Keratinocyte (primary cell): ENCODE results near the gene ELOVL5.

Experiments used
- EZH2 ChIP-seq: IDR thresholded peaks from one replicate; pipeline ENCODE4 v1.6.1; 2012; ENCODE audit warnings: inconsistent platforms, mild to moderate bottlenecking, low read length, moderate library complexity
- TF ChIP-seq, protein P1 (sequence below), 3 experiments: IDR thresholded peaks in 1 of 3; conservative IDR thresholded peaks in 1 of 3; optimal IDR thresholded peaks in 1 of 3; 2 replicates in 2 of 3; 3 replicates in 1 of 3; pipeline versions ENCODE3 to v1.5.1; 2011; ENCODE audit warnings: low read length in 3 of 3, mild to moderate bottlenecking in 3 of 3, moderate library complexity in 2 of 3, control low read depth in 1 of 3, inconsistent platforms in 1 of 3; ENCODE audit not compliant: insufficient read depth in 2 of 3; ENCODE audit errors: extremely low read depth in 1 of 3

DNA sequence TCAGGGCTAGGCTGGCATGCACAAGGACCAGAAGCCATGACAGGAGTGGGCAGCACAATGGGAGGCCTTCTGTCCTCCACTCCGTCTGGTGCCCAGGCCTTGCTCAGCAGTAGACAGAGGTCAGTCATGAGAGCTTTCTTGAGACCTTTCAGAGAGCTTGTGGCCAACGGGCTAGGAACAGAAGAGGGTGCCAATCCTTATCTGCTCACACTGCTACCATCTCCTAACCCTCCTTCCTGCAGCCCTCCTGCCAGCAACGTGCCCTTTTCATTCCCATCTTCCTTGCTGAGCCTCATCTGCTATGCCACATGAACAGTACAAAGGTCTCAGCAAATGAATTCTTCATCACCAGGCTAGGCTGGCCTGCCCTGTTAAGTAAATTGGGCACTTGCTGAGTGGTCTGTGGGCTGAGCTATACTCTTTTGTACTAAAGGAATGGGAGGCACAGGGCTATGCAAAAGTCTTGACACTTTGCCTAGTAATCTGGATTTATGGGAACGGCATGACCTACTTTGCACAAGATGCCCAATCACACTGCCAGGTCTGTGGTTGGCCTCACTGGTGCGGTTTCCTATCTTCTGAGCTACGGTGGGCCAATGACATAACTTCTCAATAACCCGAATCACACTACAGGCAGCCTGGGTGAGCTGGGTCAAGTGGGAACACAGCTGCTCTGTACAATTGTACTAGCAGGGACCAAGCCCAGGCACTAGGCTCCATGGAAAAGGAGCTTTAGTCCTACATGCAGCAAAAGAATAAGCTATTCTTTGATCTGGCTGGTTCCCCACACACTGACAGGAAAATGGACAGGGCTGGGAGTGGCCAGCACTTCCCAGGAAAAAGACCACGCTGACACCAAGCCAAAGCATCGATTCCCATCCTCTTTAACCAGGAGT, 47.8 kb downstream of the ELOVL5 start:
- TF ChIP-seq, protein P1, sequence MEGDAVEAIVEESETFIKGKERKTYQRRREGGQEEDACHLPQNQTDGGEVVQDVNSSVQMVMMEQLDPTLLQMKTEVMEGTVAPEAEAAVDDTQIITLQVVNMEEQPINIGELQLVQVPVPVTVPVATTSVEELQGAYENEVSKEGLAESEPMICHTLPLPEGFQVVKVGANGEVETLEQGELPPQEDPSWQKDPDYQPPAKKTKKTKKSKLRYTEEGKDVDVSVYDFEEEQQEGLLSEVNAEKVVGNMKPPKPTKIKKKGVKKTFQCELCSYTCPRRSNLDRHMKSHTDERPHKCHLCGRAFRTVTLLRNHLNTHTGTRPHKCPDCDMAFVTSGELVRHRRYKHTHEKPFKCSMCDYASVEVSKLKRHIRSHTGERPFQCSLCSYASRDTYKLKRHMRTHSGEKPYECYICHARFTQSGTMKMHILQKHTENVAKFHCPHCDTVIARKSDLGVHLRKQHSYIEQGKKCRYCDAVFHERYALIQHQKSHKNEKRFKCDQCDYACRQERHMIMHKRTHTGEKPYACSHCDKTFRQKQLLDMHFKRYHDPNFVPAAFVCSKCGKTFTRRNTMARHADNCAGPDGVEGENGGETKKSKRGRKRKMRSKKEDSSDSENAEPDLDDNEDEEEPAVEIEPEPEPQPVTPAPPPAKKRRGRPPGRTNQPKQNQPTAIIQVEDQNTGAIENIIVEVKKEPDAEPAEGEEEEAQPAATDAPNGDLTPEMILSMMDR (optimal IDR thresholded peaks at IDR 0.05 in 1 of 3, IDR thresholded peaks at IDR 0.05 in 1 of 3, conservative IDR thresholded peaks at IDR 0.05 in 1 of 3; ENCODE audit: extremely low read depth in 1 of 3, insufficient read depth in 2 of 3, low read length in 3 of 3) = no peak
- no peak for TF ChIP-seq EZH2
